Nucleus accumbens (tissue), 56 donors: ENCODE data around the gene CHCHD4.

Experiments used
- DNase-seq, 56 donors: peaks; one replicate each; lab custom pipeline; 2025; lab: John Stamatoyannopoulos, UW

CHCHD4 gene

GRCh38 chr3:14124615-14125192 is at the start of gene CHCHD4, which contains the start of gene TMEM43:
TSS of gene CHCHD4 (minus strand) at chr3:14124870. CDS start at chr3:14124676, 194 bp downstream.
TSS of gene TMEM43 (plus strand) at chr3:14125052. CDS start at chr3:14125194, 142 bp downstream.
- DNase-seq, result peak; percentile 86 to 100 (median 98)

- DNase-seq, result no peak
Observed at GRCh38 chr3:14172496-14172895, 47.8 kb upstream of the CHCHD4 start.

GRCh38 chr3:14170531-14171159 is 46.0 kb upstream of the CHCHD4 start:
- no peak for DNase-seq

GRCh38 chr3:14169871-14170270 is 45.2 kb upstream of the CHCHD4 start:
- no peak for DNase-seq

- DNase-seq, result no peak
Observed at GRCh38 chr3:14169435-14169834, 44.8 kb upstream of the CHCHD4 start.

GRCh38 chr3:14166877-14167603 is 42.4 kb upstream of the CHCHD4 start:
- DNase-seq, result no peak

- no peak for DNase-seq
Observed at GRCh38 chr3:14162178-14162577, 37.5 kb upstream of the CHCHD4 start.

- no peak for DNase-seq
Observed at GRCh38 chr3:14161282-14161681, 36.6 kb upstream of the CHCHD4 start.

- no peak for DNase-seq
Observed at GRCh38 chr3:14159426-14159825, 34.8 kb upstream of the CHCHD4 start.

- DNase-seq, result no peak
Observed at GRCh38 chr3:14158370-14158769, 33.7 kb upstream of the CHCHD4 start.

GRCh38 chr3:14157951-14158350 is 33.3 kb upstream of the CHCHD4 start:
- no peak for DNase-seq

- no peak for DNase-seq
Observed at GRCh38 chr3:14156843-14157561, 32.3 kb upstream of the CHCHD4 start.

GRCh38 chr3:14156201-14156600 is 31.5 kb upstream of the CHCHD4 start:
- DNase-seq, result no peak

- DNase-seq, result no peak
Observed at GRCh38 chr3:14154895-14155440, 30.3 kb upstream of the CHCHD4 start.

GRCh38 chr3:14154276-14154675 is 29.6 kb upstream of the CHCHD4 start:
- no peak for DNase-seq

- DNase-seq, result no peak
Observed at GRCh38 chr3:14153663-14154062, 29.0 kb upstream of the CHCHD4 start.

GRCh38 chr3:14152963-14153355 is 28.3 kb upstream of the CHCHD4 start:
- DNase-seq, result no peak

GRCh38 chr3:14152233-14152962 is 27.7 kb upstream of the CHCHD4 start:
- no peak for DNase-seq

- DNase-seq, result no peak
Observed at GRCh38 chr3:14151471-14152083, 26.9 kb upstream of the CHCHD4 start.
